GM19452 (cell line): Measurements from ENCODE around the gene GOSR2.
"Not testable (repeated sequence)": the region's sequence is repeated elsewhere in the genome, so short reads cannot be mapped to it uniquely, and the experiment has no call there.

Experiments used
- ATAC-seq: cut with Tn5 transposase; IDR thresholded peaks from one replicate; pipeline ENCODE4 v1.9.1; 2021; ENCODE audit not compliant: unreplicated experiment

Gene GOSR2

DNA sequence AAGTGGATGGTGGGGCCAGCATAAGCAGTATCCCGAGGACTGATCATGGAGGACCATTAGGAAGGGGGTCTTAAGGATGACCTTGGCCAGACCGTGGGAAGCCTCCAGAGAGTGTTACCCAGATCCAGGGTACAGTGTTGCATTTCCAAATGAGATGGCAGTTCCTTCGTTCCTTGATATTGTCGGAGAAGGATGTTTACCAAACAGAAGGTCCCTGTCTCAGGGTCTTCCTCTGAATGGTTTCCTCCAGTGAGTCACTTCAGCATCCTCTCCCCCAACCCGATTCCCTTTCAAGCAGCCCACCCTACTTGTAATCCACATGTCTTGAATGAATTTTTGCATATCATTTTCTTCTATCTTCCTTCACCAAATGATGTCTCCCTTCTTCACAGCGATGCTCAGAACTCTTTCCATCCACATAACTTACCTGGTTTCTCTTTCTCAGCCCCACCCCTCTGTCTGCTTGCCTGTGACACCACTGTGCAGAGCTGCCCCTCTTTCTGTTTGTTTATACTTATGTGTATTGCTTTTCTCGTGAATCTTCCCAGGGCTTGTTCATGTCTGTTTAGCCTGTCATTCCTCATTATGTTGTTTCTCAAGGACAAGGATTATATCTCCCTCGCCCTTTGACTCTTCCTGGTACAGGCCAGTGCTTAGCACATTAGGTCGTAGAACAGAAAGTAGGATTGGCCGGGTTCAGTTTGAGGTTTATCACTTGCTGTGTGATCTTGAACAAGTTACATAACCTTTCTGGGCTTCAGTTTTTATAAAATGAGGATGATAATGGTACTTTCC, 5.7 kb downstream of the GOSR2 start:
- ATAC-seq, result no peak

DNA sequence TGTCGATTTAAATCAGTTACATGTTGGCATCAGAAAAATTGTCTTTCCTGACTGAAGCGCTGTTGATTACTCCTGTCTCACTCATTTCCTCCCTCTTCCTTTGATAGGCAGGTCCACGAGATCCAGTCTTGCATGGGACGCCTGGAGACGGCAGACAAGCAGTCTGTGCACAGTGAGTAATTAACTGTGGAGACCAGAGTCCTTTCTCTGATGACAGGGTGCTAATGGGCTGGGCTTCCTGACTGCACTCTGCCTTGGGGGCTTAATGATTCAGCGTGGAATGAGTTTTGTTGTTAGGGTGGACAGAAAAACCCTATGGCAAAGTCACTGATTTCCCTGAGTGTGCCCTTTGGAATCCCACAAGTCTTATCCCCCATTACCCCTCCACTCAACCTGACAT, 6.5 kb downstream of the GOSR2 start:
- no peak for ATAC-seq

DNA sequence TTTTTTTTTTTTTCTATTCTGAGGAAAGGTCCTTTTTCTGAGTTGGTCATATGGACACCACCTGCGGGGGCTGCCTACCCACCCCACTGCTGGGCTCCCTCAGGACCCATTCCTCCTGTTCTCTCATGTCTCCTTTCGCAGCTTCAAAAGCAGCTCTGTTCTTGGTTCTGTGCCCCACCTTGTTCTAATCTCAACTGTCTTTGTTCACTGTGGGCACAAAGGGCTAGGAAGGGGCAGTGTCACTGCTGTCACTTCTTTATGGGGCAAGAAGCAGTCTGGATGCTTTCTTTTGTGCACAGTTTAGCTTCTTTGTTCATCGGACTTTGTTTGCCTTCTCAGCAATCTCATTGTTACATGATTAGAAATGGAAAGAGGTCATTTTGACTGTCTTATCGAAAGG, 7.1 kb downstream of the GOSR2 start:
- no peak for ATAC-seq

GRCh38 chr17:46931596-46931995, 8.6 kb downstream of the GOSR2 start:
- no peak for ATAC-seq

GRCh38 chr17:46935658-46936266, 12.8 kb downstream of the GOSR2 start:
- ATAC-seq, result no peak

DNA sequence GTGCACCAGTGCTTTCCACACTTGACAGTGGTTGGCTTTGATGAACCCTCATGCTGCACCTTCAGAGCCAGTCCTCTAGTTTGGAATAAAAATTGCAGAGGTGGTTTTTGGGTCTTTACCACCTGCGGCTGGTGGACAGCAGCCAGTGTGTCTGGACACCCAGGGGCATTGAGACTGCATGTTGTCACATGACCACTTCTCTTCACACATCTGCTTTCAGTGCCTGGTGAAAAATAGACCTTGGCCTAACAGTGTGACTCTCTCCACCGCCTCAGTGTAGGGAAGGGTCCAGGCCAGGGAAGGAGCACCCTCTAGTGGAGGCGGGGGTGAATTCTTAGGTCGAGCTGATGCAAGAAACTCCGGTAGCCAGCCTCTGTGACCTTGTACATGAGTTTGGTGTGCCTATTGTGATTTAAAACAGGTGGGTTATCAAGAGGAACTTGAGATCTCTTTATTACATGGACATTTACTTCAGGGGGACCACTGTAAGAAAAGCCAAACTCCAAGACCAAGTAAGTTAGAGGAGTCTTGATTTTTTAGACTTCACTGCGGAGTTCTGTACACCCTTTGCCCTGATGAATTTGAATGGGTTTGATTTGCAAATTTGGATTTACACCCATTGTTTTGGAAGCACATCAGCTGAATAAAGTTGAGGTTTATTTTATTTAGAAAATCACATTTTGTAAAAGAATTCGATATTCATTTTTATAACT, 17.9 kb downstream of the GOSR2 start:
- peak; percentile 64 for ATAC-seq

GRCh38 chr17:46942441-46943217, 19.7 kb downstream of the GOSR2 start:
- ATAC-seq, result no peak

GRCh38 chr17:46943218-46943500, 20.2 kb downstream of the GOSR2 start:
- no peak for ATAC-seq

DNA sequence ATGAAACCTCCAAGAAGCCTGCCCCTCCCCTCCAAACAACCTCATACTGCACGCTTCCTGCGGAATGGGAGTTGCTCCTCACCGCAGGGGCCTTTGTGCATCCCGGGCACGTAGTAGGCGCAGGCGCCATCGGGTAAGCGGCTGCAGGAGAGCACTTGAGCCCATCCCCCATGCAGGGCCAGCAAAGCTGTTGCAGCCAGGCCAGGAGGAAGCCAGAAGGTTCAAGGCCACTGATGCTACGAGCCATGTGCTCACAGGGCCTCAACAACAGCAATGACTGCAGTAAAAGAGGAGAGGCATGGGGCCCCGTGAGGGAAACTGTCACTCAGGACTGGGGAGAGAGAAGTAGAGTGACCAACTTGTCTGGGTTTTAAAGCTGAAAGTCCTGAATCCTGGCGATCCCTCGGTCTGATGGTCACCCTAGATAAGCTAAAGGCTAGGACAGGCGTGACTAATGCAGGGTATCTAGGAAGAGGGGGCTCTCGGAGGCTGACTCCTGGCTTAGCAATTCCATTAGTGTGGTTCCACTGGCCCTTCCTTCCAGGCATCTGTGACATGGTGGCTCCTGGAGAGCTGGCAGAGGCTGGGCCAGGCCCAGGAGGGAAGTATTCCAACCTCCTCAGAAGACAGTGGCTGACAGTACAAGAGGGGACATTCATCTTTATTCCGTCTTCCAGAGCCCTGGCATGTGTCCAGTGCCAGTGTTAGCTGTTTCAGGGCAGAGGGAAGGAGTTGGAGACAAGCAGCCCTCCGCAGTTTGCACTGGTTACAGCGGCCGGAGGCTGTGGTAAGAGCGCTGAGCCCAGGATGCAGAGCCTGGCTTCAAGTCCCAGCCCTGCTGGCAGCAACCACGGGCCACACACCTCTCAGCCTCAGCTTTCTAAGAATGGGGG, 20.8 kb downstream of the GOSR2 start:
- ATAC-seq, result no peak

DNA sequence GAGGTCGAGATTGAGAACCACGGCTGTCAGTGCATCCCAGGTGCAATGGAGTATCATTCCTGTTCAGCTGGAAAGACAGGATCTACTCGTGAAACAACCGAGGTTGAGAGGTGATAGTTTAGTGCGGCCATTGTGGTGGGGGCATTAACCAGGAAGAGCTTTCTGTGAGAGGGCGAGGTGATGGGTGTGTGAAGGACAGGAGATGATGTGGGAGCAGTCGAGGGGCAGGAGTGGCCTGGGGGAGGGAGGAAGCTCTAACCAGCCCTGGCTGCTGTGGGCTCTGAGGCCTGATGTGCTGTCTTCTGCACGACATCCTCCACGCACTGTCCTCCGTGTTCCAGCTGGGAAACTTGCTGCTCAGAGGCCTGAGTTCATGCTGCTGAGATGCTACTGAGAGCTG, 22.0 kb downstream of the GOSR2 start:
- no peak for ATAC-seq

DNA sequence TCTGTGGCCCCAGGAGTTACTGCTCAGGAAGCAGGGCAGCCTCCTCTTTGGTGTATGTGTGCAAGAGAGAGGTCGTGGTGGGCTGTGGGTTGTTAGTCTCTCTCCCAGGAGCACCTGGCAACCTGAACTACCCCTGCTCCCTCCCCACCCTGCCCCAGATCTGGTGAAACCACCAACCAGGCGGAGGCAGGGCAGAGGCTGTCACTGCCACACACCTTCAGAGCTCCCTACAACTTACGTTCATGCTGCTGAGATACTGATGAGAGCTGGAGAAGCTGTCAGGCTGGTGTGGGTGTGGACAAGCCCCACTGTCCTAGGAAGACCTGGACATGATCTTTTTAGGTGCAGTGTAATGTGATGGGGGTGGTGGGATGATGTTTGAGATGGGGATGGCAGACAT, 24.3 kb downstream of the GOSR2 start:
- no peak for ATAC-seq

- ATAC-seq, result no peak
These were observed 25.6 kb downstream of the GOSR2 start for GRCh38 chr17:46948544-46948943.

GRCh38 chr17:46949291-46950174, 26.6 kb downstream of the GOSR2 start:
- ATAC-seq, result no peak

GRCh38 chr17:46950342-46950996, 27.5 kb downstream of the GOSR2 start:
- no peak for ATAC-seq

DNA sequence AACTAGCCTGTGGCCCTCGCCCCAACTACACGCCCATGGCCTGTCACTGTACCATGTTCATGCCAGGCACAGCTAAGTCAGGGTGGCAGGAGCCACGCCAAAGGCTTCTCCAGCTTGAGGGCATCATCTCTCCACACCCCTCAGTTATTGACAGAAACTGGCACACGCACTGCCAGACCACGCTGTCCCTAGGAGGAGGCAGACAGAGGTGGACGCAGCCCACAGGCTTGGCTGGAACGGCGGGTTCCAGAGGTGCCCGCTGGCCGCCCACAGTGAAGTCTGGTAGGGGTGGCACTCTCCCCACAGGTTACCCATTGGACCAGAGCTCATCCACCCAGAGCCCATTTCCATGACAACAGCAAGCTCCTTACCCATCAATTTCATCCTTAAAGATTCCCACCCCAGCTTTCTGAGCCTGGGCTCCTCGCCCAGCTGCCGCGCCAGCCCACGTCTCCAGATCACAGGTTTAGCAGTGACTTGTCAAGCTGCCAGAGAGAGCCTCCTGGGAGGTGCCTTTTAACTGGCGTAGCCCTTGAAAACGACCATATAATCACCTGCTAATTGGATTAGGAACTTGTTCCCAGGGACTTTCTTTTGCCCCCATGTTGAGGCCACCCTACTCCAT, 28.1 kb downstream of the GOSR2 start:
- ATAC-seq, result no peak

DNA sequence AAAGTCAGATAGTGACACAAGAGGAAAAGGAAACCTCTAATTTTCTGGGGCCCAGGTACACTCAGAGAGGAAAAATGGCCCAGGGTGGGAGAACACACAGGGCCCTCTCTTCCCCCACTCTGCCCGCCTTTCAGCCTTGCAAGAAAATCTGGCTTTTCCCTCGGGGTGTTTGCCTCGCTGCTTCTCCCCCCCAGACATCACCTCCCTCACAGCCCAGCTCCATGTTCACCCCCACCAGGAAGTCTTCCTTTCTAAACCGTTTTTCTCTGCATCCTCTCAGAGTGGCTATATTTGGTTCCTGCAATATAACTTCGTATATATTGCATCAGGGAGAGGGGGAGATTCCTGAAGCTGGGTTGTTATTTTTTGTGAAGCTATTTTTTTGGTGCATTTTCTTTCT, 28.7 kb downstream of the GOSR2 start:
- no peak for ATAC-seq

GRCh38 chr17:46952115-46952514, 29.2 kb downstream of the GOSR2 start:
- ATAC-seq, result no peak

DNA sequence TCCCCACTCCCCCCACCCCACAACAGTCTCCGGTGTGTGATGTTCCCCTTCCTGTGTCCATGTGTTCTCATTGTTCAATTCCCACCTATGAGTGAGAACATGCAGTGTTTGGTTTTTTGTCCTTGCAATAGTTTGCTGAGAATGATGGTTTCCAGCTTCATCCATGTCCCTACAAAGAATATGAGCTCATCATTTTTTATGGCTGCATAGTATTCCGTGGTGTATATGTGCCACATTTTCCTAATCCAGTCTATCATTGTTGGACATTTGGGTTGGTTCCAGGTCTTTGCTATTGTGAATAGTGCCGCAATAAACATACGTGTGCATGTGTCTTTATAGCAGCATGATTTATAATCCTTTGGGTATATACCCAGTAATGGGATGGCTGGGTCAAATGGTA, 30.2 kb downstream of the GOSR2 start:
- not testable (repeated sequence) for ATAC-seq
